HEK293 (cell line): ENCODE measurements around the gene PEF1.

Experiments used
- KLF10 ChIP-seq: fragments of 450-650 bp; IDR thresholded peaks from 2 replicates; pipeline ENCODE4 v1.5.1; 2018; ENCODE audit warnings: missing biosample characterization, mild to moderate bottlenecking, missing genetic modification characterization
- OSR2 ChIP-seq: fragments of 450-650 bp; formaldehyde crosslinking; IDR thresholded peaks from 2 replicates; pipeline ENCODE4 v1.5.1; 2016; ENCODE audit warnings: missing biosample characterization, missing genetic modification characterization
- YY1 ChIP-seq: fragments of 450-650 bp; formaldehyde crosslinking; IDR thresholded peaks from 2 replicates; pipeline ENCODE4 v1.5.1; 2018; ENCODE audit warnings: missing biosample characterization, missing genetic modification characterization
- ZBTB1 ChIP-seq: fragments of 450-650 bp; formaldehyde crosslinking; IDR thresholded peaks from 2 replicates; pipeline ENCODE4 v1.5.1; 2016; ENCODE audit warnings: missing biosample characterization, missing genetic modification characterization
- TF ChIP-seq, protein P1 (sequence below): fragments of 450-650 bp; formaldehyde crosslinking; IDR thresholded peaks from 2 replicates; pipeline ENCODE4 v1.5.1; 2016; ENCODE audit warnings: missing biosample characterization, missing genetic modification characterization

DNA sequence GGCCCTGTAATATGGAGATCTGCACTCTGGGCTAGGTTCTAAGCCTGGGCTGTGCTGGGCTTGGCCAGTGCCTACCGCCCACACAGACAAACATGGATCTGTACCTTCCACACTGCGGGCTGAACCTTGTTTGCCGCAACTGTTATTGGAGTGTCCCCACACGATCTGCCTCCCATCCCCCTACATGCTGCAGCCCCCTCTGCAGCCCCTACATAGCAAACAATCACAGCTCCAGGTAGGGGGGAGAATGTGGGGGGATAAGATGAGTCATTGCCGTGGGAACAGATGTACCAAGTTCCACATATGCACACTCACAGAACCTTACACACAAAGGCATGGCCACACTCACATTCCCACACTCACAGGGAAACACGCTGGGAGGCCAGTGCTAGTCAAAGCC lies 29.3 kb downstream of the PEF1 start:
- TF ChIP-seq KLF10 (tag by site-specific recombination) (no peak), YY1 (tag by site-specific recombination) (no peak), OSR2 (tag by site-specific recombination) (no peak), ZBTB1 (no peak)
- TF ChIP-seq, protein P1, sequence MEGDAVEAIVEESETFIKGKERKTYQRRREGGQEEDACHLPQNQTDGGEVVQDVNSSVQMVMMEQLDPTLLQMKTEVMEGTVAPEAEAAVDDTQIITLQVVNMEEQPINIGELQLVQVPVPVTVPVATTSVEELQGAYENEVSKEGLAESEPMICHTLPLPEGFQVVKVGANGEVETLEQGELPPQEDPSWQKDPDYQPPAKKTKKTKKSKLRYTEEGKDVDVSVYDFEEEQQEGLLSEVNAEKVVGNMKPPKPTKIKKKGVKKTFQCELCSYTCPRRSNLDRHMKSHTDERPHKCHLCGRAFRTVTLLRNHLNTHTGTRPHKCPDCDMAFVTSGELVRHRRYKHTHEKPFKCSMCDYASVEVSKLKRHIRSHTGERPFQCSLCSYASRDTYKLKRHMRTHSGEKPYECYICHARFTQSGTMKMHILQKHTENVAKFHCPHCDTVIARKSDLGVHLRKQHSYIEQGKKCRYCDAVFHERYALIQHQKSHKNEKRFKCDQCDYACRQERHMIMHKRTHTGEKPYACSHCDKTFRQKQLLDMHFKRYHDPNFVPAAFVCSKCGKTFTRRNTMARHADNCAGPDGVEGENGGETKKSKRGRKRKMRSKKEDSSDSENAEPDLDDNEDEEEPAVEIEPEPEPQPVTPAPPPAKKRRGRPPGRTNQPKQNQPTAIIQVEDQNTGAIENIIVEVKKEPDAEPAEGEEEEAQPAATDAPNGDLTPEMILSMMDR = no peak
